CD4-positive, alpha-beta memory T cell (primary cell): ENCODE data around the gene ZMYM2. TPM values are rescaled to one million over a fixed set of nuclear protein-coding genes. Genes with fewer than 3 reads are reported as not detected.
A peak's percentile ranks its signal among the peaks of the same experiment; 100 is the strongest.

Experiments
- CTCF ChIA-PET: fragments of 350-600 bp; sonication (Branson Sonifier 250); formaldehyde crosslinking; loops from one replicate; lab custom pipeline; 2021; ENCODE audit warnings: inconsistent platforms; ENCODE audit not compliant: partially characterized antibody; lab: Charles Lee
- POLR2A ChIA-PET: fragments of 350-600 bp; sonication (Branson Sonifier 250); formaldehyde crosslinking; loops from one replicate; lab custom pipeline; 2021; ENCODE audit not compliant: partially characterized antibody; lab: Charles Lee
- DNase-seq, 5 donors: peaks; one replicate each; pipeline versions ENCODE4 v3.0.0 to v3.0.0-alpha.2; 2020 to 2022; ENCODE audit warnings: mixed read lengths in 1 of 5
- H3K27ac ChIP-seq: one replicate; pipeline ENCODE4 v1.7.0; 2013; ENCODE audit warnings: low read depth, low read length
- H3K27me3 ChIP-seq: 2 replicates; pipeline ENCODE4 v1.7.0; 2013; ENCODE audit warnings: mild to moderate bottlenecking, low read length, moderate library complexity; ENCODE audit not compliant: insufficient read depth
- H3K36me3 ChIP-seq: 2 replicates; pipeline ENCODE4 v1.7.0; 2013; ENCODE audit warnings: mild to moderate bottlenecking, low read length, moderate library complexity; ENCODE audit not compliant: insufficient read depth
- H3K4me1 ChIP-seq: 2 replicates; pipeline ENCODE4 v1.7.0; 2013; ENCODE audit warnings: mild to moderate bottlenecking, low read length, moderate library complexity; ENCODE audit not compliant: insufficient read depth
- H3K4me3 ChIP-seq, 2 donors: one replicate each; pipeline ENCODE4 v1.7.0; 2013; ENCODE audit warnings: low read length in 2 of 2, mild to moderate bottlenecking in 1 of 2
- H3K9me3 ChIP-seq, 2 donors: one replicate each; pipeline ENCODE4 v1.7.0; 2013; ENCODE audit warnings: low read length in 2 of 2, control low read depth in 1 of 2; ENCODE audit not compliant: control insufficient read depth in 1 of 2
- H3K27ac Mint-ChIP-seq, 7 donors: one replicate each; pipeline ENCODE4 v1.8.0; 2020 to 2021; ENCODE audit warnings: mixed read lengths in 7 of 7, mild to moderate bottlenecking in 6 of 7, inconsistent platforms in 3 of 7, moderate library complexity in 3 of 7
- H3K27me3 Mint-ChIP-seq, 2 donors: one replicate each; pipeline ENCODE4 v1.8.0; 2020 to 2021; ENCODE audit warnings: mixed read lengths in 2 of 2
- H3K36me3 Mint-ChIP-seq, 2 donors: one replicate each; pipeline ENCODE4 v1.8.0; 2020 to 2021; ENCODE audit warnings: mixed read lengths in 2 of 2, inconsistent platforms in 1 of 2, mild to moderate bottlenecking in 1 of 2
- H3K4me1 Mint-ChIP-seq, 4 donors: one replicate each; pipeline ENCODE4 v1.8.0; 2020 to 2021; ENCODE audit warnings: mixed read lengths in 4 of 4, mild to moderate bottlenecking in 1 of 4
- H3K4me3 Mint-ChIP-seq, 8 donors: one replicate each; pipeline ENCODE4 v1.8.0; 2020 to 2021; ENCODE audit warnings: mixed read lengths in 8 of 8, mild to moderate bottlenecking in 7 of 8, moderate library complexity in 6 of 8, inconsistent platforms in 3 of 8
- H3K9me3 Mint-ChIP-seq, 8 donors: one replicate each; pipeline ENCODE4 v1.8.0; 2020 to 2021; ENCODE audit warnings: mixed read lengths in 8 of 8, mild to moderate bottlenecking in 5 of 8, inconsistent platforms in 3 of 8, moderate library complexity in 1 of 8
- intact Hi-C: fragments of 100-400 bp; cut with micrococcal nuclease; formaldehyde crosslinking; loops from one replicate; pipeline ENCODE4 v1.15.1; 2023
- polyA plus RNA-seq, 2 donors: library from polyadenylated mRNA; unstranded; fragments of 300-500 nt; fragmentation: Illumina TruSeq; gene quantifications; one replicate each; pipeline ENCODE4 v1.2.3, GENCODE V29; 2021
- total RNA-seq, 2 experiments: library from RNA; stranded (reverse); gene quantifications; one replicate each; pipeline ENCODE4 v1.2.3, GENCODE V29; 2021

Gene ZMYM2
- total and polyA plus RNA-seq, 4 experiments from 2014 or later: 7.9 to 110 (median 59.4) TPM

DNA sequence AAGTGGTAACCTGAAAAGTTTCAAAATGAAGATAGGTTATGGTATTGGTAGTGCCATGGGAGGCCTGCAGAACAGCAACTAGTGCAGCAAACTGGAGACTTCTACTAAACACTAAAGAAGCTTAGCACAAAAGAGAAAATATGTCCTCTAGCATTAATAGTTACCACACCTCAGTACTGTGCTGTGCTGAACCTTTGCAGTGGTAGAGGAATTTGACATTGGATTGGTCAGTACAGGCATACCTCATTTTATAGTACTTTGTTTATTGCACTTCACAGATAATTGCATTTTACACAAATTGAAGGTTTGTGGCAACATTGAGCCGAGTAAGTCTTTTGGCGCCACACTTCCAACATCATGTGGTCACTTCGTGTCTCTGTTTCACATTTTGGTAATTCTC, 40.4 kb downstream of the ZMYM2 start:
- peaks cover 33 to 56% (median 45%) of the 10 kb centered on the region in 4 donors for H3K4me1 Mint-ChIP-seq
- peaks cover 28 to 63% of the 10 kb centered on the region in 2 donors for H3K36me3 Mint-ChIP-seq
- H3K27me3 ChIP-seq: no peaks in the 10 kb centered on the region
- H3K27ac Mint-ChIP-seq: peak overlapping the region in 2 of 7 donors; percentile 9 to 62
- no peaks in the 10 kb centered on the region for H3K9me3 ChIP-seq
- H3K27ac ChIP-seq: no peak overlapping the region
- no peak for DNase-seq
- POLR2A ChIA-PET: no interaction called here
- no peaks in the 10 kb centered on the region for H3K27me3 Mint-ChIP-seq
- no peak overlapping the region for H3K4me3 Mint-ChIP-seq
- CTCF ChIA-PET: no interaction called here
- H3K4me3 ChIP-seq: no peak overlapping the region
- intact Hi-C loops: no loop called here
- H3K4me1 ChIP-seq: peaks cover 9% of the 10 kb centered on the region
- H3K36me3 ChIP-seq: peaks cover 3% of the 10 kb centered on the region
- no peaks in the 10 kb centered on the region for H3K9me3 Mint-ChIP-seq

DNA sequence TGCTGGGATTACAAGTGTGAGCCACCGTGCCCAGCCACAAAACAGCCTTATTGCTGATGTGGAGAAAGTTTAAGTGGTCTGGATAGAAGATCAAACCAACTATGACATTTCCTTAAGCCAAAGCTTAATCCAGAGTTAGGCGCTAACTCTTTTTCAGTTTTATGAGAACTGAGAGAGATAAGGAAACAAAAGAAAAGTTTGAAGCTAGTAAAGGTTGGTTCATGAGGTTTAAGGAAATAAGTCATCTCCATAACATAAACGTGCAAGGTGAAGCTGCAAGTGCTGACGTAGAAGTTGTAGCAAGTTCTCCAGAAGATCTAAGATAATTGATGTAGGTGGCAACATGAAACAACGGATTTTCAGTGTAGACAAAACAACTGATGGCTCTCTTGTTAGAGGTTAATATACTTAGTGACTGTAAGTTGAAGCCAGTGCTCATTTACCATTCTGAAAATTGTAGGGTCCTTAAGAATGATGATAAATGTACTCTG, 41.6 kb downstream of the ZMYM2 start:
- Mint-ChIP-seq H3K4me3 (no peak overlapping the region), H3K4me1 (peaks cover 32 to 56% (median 44%) of the 10 kb centered on the region in 4 donors), H3K36me3 (peaks cover 28 to 67% of the 10 kb centered on the region in 2 donors), H3K9me3 (no peaks in the 10 kb centered on the region), H3K27ac (peak overlapping the region in 4 of 7 donors; percentile 5 to 60 (median 28)), H3K27me3 (no peaks in the 10 kb centered on the region)
- H3K4me1 ChIP-seq: peaks cover 9% of the 10 kb centered on the region
- peaks cover 13% of the 10 kb centered on the region for H3K36me3 ChIP-seq
- no peaks in the 10 kb centered on the region for H3K9me3 ChIP-seq
- no peak for DNase-seq
- H3K4me3 ChIP-seq: no peak overlapping the region
- ChIA-PET POLR2A (no interaction called here), CTCF (interaction anchor here (1.3 kb wide), 1 partner anchor 15 kb away, joined by 4 read pairs; no protein-coding TSS in a partner anchor)
- H3K27me3 ChIP-seq: no peaks in the 10 kb centered on the region
- intact Hi-C loops: no loop called here
- H3K27ac ChIP-seq: no peak overlapping the region

DNA sequence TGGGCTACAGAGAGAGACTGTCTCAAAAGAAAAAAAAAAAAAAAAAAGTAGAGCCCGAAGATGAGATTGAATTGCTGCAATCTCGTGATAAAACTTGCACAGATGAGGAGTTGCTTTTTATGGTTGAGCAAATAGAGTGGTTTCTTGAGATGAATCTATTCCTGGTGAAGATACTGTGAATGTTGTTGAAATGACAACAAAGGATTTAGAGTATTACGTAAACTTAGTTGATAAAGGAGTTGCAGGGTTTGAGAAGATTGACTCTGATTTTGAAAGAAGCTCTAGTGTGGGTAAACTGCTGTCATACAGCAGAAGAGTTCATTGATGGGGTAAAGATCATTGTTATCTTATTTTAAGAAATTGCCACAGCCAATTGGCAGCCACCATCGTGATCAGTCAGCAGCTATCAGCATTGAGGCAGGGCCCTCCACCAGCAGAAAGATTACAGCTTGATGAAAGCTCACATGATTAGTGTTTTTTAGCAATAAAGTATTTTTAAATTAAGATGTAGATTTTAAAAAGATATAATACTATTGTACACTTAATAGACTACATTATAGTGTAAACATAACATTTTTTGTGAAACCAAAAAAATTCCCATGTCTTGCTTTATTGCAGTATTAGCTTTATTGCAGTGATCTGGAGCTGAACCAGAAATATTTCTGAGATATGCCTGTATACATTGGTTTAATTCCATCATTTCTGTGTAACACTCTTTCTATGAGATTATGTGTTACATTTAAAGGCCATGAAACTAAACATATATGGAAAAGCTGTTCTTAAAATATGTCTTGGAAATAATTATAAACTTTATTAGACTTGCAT, 43.1 kb downstream of the ZMYM2 start:
- Histone ChIP-seq H3K36me3 (peaks cover 19% of the 10 kb centered on the region), H3K27me3 (no peaks in the 10 kb centered on the region), H3K9me3 (no peaks in the 10 kb centered on the region), H3K27ac (no peak overlapping the region), H3K4me3 (no peak overlapping the region), H3K4me1 (peaks cover 9% of the 10 kb centered on the region)
- no peaks in the 10 kb centered on the region for H3K27me3 Mint-ChIP-seq
- POLR2A ChIA-PET: no interaction called here
- CTCF ChIA-PET: interaction anchor here (1.1 to 1.8 kb wide), 2 partner anchors 16 to 74 kb away, joined by 5 read pairs; no protein-coding TSS in a partner anchor
- intact Hi-C loops: no loop called here
- H3K9me3 Mint-ChIP-seq: no peaks in the 10 kb centered on the region
- no peak overlapping the region for H3K4me3 Mint-ChIP-seq
- H3K4me1 Mint-ChIP-seq: peaks cover 28 to 55% (median 38%) of the 10 kb centered on the region in 4 donors
- peaks cover 23 to 68% of the 10 kb centered on the region in 2 donors for H3K36me3 Mint-ChIP-seq
- DNase-seq: no peak
- H3K27ac Mint-ChIP-seq: peak overlapping the region in 3 of 7 donors; percentile 18 to 82 (median 41)

DNA sequence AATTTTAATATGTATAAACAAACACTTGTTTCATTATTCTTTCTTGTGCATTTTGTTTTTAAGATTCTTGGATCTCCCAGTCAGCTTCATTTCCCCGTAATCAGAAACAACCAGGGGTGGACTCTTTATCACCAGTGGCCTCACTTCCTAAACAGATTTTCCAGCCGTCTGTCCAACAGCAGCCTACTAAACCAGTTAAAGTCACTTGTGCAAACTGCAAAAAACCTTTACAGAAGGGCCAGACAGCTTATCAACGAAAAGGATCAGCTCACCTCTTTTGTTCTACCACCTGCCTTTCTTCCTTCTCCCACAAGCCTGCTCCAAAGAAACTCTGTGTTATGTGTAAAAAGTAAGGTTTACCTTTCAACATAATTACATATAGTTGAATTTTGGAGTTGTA, 44.3 kb downstream of the ZMYM2 start:
- H3K36me3 Mint-ChIP-seq: peaks cover 24 to 64% of the 10 kb centered on the region in 2 donors
- Histone ChIP-seq H3K4me3 (no peak overlapping the region), H3K4me1 (peaks cover 9% of the 10 kb centered on the region), H3K27ac (no peak overlapping the region), H3K9me3 (no peaks in the 10 kb centered on the region), H3K36me3 (peaks cover 25% of the 10 kb centered on the region), H3K27me3 (no peaks in the 10 kb centered on the region)
- no peaks in the 10 kb centered on the region for H3K27me3 Mint-ChIP-seq
- DNase-seq: no peak
- intact Hi-C loops: no loop called here
- no peaks in the 10 kb centered on the region for H3K9me3 Mint-ChIP-seq
- ChIA-PET CTCF (interaction anchor here (0.7 to 1.8 kb wide), 2 partner anchors 18 to 74 kb away, joined by 3 to 5 read pairs; no protein-coding TSS in a partner anchor), POLR2A (interaction anchor here (0.8 kb wide), 1 partner anchor 139 kb away, joined by 4 read pairs; no protein-coding TSS in a partner anchor)
- H3K4me3 Mint-ChIP-seq: no peak overlapping the region
- peak overlapping the region in 2 of 7 donors; percentile 12 to 77 for H3K27ac Mint-ChIP-seq
- H3K4me1 Mint-ChIP-seq: peaks cover 23 to 43% (median 30%) of the 10 kb centered on the region in 4 donors

DNA sequence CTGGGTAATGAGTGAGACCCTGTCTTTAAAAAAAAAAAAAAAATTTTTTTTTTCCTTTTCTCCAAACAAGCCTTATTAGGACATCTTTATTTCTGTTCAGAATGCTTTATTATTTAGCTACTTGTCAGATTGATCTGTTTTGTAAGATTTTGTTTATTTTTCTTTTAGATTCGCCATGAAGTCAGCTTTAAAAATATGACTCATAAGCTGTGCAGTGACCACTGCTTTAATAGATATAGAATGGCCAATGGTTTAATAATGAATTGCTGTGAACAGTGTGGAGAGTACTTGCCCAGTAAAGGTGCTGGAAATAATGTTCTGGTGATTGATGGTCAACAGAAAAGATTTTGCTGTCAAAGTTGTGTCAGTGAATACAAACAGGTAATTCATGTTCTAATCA, 47.7 kb downstream of the ZMYM2 start:
- Mint-ChIP-seq H3K27ac (peak overlapping the region in 1 of 7 donors; percentile 53), H3K36me3 (peaks cover 44 to 71% of the 10 kb centered on the region in 2 donors), H3K4me3 (no peak overlapping the region), H3K4me1 (peaks cover 4 to 10% (median 9%) of the 10 kb centered on the region in 4 donors), H3K9me3 (no peaks in the 10 kb centered on the region), H3K27me3 (no peaks in the 10 kb centered on the region)
- peaks cover 31% of the 10 kb centered on the region for H3K36me3 ChIP-seq
- no peak overlapping the region for H3K27ac ChIP-seq
- POLR2A ChIA-PET: no interaction called here
- peaks cover 3% of the 10 kb centered on the region for H3K4me1 ChIP-seq
- CTCF ChIA-PET: interaction anchor here (1.2 kb wide), 1 partner anchor 22 kb away, joined by 5 read pairs; no protein-coding TSS in a partner anchor
- intact Hi-C loops: no loop called here
- H3K4me3 ChIP-seq: no peak overlapping the region
- H3K9me3 ChIP-seq: no peaks in the 10 kb centered on the region
- H3K27me3 ChIP-seq: no peaks in the 10 kb centered on the region
- DNase-seq: no peak

DNA sequence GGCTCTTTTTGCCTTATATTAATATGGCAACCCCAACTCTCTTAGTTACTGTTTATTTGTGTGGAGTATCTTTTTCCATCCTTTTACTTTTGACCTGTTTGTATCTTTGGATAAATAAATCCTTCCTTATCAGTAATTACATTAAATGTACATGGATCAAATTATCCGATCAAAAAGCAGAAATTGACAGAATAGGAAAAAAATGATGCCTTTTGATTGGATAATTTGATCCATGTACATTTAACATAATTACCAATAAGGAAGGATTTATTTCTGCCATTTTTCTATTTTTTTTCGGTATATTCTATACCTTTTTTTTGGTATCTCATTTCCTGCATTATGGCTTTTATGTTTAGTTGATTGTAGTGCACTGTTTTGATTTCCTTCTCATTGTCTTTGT, 57.2 kb downstream of the ZMYM2 start:
- H3K27ac ChIP-seq: no peak overlapping the region
- CTCF ChIA-PET: no interaction called here
- DNase-seq: no peak
- H3K4me3 ChIP-seq: no peak overlapping the region
- peaks cover 75 to 78% of the 10 kb centered on the region in 2 donors for H3K36me3 Mint-ChIP-seq
- peaks cover 5 to 14% of the 10 kb centered on the region in 2 donors for H3K9me3 ChIP-seq
- H3K4me1 Mint-ChIP-seq: peaks cover 16 to 35% (median 25%) of the 10 kb centered on the region in 4 donors
- intact Hi-C loops: no loop called here
- peak overlapping the region in 1 of 8 donors; percentile 33 for H3K4me3 Mint-ChIP-seq
- no peaks in the 10 kb centered on the region for H3K4me1 ChIP-seq
- no peaks in the 10 kb centered on the region for H3K27me3 Mint-ChIP-seq
- H3K27me3 ChIP-seq: no peaks in the 10 kb centered on the region
- peaks cover 0 to 32% (median 28%) of the 10 kb centered on the region in 8 donors for H3K9me3 Mint-ChIP-seq
- no peaks in the 10 kb centered on the region for H3K36me3 ChIP-seq
- H3K27ac Mint-ChIP-seq: no peak overlapping the region
- POLR2A ChIA-PET: no interaction called here
